ENCODE results near the gene CASKIN1.

The CASKIN1 gene

GRCh38 chr16:2189252-2189893 lies 7.0 kb downstream of the CASKIN1 start:
- H3K27ac ChIP-seq (ENCODE audit: low read length) = no peak overlapping the region
- no peak overlapping the region for H2AFZ ChIP-seq (ENCODE audit: low read depth, low read length)
- no peak overlapping the region for H3K9ac ChIP-seq (ENCODE audit: low read length)
- H4K20me1 ChIP-seq (ENCODE audit: insufficient read depth, low read length) = no peaks in the 10 kb centered on the region
- H3K4me3 ChIP-seq (ENCODE audit: low read length) = no peak overlapping the region
- no peaks in the 10 kb centered on the region for H3K79me2 ChIP-seq (ENCODE audit: low read length)
- H3K36me3 ChIP-seq (replicated peaks; ENCODE audit: low read depth, low read length) = no peaks in the 10 kb centered on the region
- TF ChIP-seq CTCF (IDR thresholded peaks at IDR 0.05; ENCODE audit: low read depth, low read length) = no peak
- no peak for TF ChIP-seq EZH2phosphoT487 (IDR thresholded peaks at IDR 0.05; ENCODE audit: low read depth)
- peaks cover 4% of the 10 kb centered on the region for H3K27me3 ChIP-seq (ENCODE audit: low read depth, low read length)
- no peak overlapping the region for H3K4me2 ChIP-seq (ENCODE audit: low read length)
- no peaks in the 10 kb centered on the region for H3K9me3 ChIP-seq (ENCODE audit: insufficient read depth, low read length)
- H3K4me1 ChIP-seq (ENCODE audit: low read length) = no peaks in the 10 kb centered on the region

GRCh38 chr16:2188395-2188794 lies 8.0 kb downstream of the CASKIN1 start:
- TF ChIP-seq CTCF (IDR thresholded peaks at IDR 0.05; ENCODE audit: low read depth, low read length) (no peak), EZH2phosphoT487 (IDR thresholded peaks at IDR 0.05; ENCODE audit: low read depth) (no peak)
- no peak overlapping the region for H2AFZ ChIP-seq (ENCODE audit: low read depth, low read length)
- H4K20me1 ChIP-seq (ENCODE audit: insufficient read depth, low read length) = no peaks in the 10 kb centered on the region
- no peak overlapping the region for H3K4me3 ChIP-seq (ENCODE audit: low read length)
- no peak overlapping the region for H3K9ac ChIP-seq (ENCODE audit: low read length)
- H3K27me3 ChIP-seq (ENCODE audit: low read depth, low read length) = no peaks in the 10 kb centered on the region
- H3K4me2 ChIP-seq (ENCODE audit: low read length) = no peak overlapping the region
- no peaks in the 10 kb centered on the region for H3K4me1 ChIP-seq (ENCODE audit: low read length)
- H3K9me3 ChIP-seq (ENCODE audit: insufficient read depth, low read length) = no peaks in the 10 kb centered on the region
- no peak overlapping the region for H3K27ac ChIP-seq (ENCODE audit: low read length)
- no peaks in the 10 kb centered on the region for H3K79me2 ChIP-seq (ENCODE audit: low read length)
- no peaks in the 10 kb centered on the region for H3K36me3 ChIP-seq (replicated peaks; ENCODE audit: low read depth, low read length)

GRCh38 chr16:2187212-2187611 lies 9.2 kb downstream of the CASKIN1 start:
- H4K20me1 ChIP-seq (ENCODE audit: insufficient read depth, low read length) = no peaks in the 10 kb centered on the region
- H3K9ac ChIP-seq (ENCODE audit: low read length) = no peak overlapping the region
- H3K27me3 ChIP-seq (ENCODE audit: low read depth, low read length) = no peaks in the 10 kb centered on the region
- no peaks in the 10 kb centered on the region for H3K79me2 ChIP-seq (ENCODE audit: low read length)
- no peaks in the 10 kb centered on the region for H3K4me1 ChIP-seq (ENCODE audit: low read length)
- no peak overlapping the region for H3K4me3 ChIP-seq (ENCODE audit: low read length)
- no peak for TF ChIP-seq EZH2phosphoT487 (IDR thresholded peaks at IDR 0.05; ENCODE audit: low read depth)
- TF ChIP-seq CTCF (IDR thresholded peaks at IDR 0.05; ENCODE audit: low read depth, low read length) = no peak
- H3K36me3 ChIP-seq (replicated peaks; ENCODE audit: low read depth, low read length) = no peaks in the 10 kb centered on the region
- H3K27ac ChIP-seq (ENCODE audit: low read length) = no peak overlapping the region
- H3K9me3 ChIP-seq (ENCODE audit: insufficient read depth, low read length) = no peaks in the 10 kb centered on the region
- no peak overlapping the region for H3K4me2 ChIP-seq (ENCODE audit: low read length)
- H2AFZ ChIP-seq (ENCODE audit: low read depth, low read length) = no peak overlapping the region

- H3K79me2 ChIP-seq (ENCODE audit: low read length) = no peaks in the 10 kb centered on the region
- H4K20me1 ChIP-seq (ENCODE audit: insufficient read depth, low read length) = no peaks in the 10 kb centered on the region
- no peaks in the 10 kb centered on the region for H3K4me1 ChIP-seq (ENCODE audit: low read length)
- H3K4me3 ChIP-seq (ENCODE audit: low read length) = no peak overlapping the region
- no peak overlapping the region for H2AFZ ChIP-seq (ENCODE audit: low read depth, low read length)
- H3K9ac ChIP-seq (ENCODE audit: low read length) = no peak overlapping the region
- H3K4me2 ChIP-seq (ENCODE audit: low read length) = no peak overlapping the region
- no peaks in the 10 kb centered on the region for H3K9me3 ChIP-seq (ENCODE audit: insufficient read depth, low read length)
- no peaks in the 10 kb centered on the region for H3K27me3 ChIP-seq (ENCODE audit: low read depth, low read length)
- TF ChIP-seq EZH2phosphoT487 (IDR thresholded peaks at IDR 0.05; ENCODE audit: low read depth) = no peak
- no peak for TF ChIP-seq CTCF (IDR thresholded peaks at IDR 0.05; ENCODE audit: low read depth, low read length)
- H3K27ac ChIP-seq (ENCODE audit: low read length) = no peak overlapping the region
- H3K36me3 ChIP-seq (replicated peaks; ENCODE audit: low read depth, low read length) = no peaks in the 10 kb centered on the region
These were observed 9.9 kb downstream of the CASKIN1 start for GRCh38 chr16:2186505-2186904.

All from OCI-LY3 (cell line).